ENCODE measurements around the gene ELAVL1.
"Not testable (repeated sequence)": the region's sequence is repeated elsewhere in the genome, so short reads cannot be mapped to it uniquely, and the experiment has no call there.

ELAVL1 gene

DNA sequence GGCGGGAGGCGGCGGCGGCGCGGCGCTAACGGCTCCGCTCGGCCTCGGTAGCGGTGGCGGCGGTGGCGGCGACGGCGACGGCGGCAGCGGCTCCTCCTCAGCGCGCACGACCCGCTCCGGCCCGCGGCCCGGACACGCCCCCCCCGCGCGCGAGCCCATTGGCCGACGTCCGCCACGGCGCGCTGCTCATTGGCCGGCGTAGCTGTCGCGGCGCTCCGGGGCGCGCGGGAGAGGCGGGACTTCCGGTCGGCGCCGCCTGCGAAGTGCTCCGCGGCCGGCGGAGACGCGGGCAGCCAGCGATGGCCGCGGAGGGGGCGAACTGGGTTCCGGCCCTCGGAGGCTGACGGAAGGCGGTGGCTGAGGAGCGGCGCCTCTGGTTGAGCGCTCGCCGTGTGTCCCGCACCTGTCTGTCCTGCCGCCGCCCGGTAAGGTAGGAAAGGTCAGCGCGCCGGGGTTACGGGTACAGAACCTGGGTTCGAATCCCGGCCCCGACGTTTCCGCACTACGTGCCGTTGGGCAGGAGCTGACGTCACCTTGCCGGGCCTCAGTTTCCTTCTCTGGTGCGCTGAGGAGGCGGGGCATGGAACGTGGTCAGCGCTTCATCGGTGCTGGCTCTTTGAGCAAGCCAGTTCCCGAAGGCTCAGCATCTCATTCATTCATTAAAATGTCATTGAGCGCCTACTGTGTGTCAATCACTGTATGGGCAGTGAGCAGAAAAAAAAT, at the start of gene ELAVL1:
TSS of gene ELAVL1 (minus strand) at position 108 of the 723 bp plus-strand sequence. CDS start 13,826 bp downstream, outside the sequence.
- DNase-seq: peak; percentile 71

DNA sequence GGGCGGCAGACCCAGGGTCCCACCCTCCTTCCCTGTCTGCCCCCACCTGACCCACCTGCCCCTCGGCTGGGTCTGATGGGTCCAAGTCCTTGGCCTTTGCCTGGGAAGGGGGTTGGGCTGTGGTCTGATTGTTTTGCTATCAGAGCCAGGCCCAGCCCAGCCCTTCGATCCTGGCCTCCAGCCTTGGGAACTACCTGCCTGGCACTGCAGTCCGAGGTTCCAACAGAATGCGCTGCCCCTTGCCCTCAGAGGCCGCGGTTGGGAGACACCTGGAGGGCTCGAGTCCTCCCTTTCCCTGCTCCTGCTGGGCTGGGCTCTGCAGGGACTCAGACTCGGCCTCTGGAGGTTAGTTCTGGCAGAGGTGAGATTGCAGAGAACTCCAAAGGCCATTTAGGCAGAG, 48.7 kb upstream of the ELAVL1 start:
- no peak for DNase-seq

- no peak for DNase-seq
Observed at GRCh38 chr19:8052464-8052859, 47.0 kb upstream of the ELAVL1 start, which contains the start of gene CCL25. Gene CCL25 (plus strand): TSS chr19:8052760. CDS start chr19:8053050, 290 bp downstream.

DNA sequence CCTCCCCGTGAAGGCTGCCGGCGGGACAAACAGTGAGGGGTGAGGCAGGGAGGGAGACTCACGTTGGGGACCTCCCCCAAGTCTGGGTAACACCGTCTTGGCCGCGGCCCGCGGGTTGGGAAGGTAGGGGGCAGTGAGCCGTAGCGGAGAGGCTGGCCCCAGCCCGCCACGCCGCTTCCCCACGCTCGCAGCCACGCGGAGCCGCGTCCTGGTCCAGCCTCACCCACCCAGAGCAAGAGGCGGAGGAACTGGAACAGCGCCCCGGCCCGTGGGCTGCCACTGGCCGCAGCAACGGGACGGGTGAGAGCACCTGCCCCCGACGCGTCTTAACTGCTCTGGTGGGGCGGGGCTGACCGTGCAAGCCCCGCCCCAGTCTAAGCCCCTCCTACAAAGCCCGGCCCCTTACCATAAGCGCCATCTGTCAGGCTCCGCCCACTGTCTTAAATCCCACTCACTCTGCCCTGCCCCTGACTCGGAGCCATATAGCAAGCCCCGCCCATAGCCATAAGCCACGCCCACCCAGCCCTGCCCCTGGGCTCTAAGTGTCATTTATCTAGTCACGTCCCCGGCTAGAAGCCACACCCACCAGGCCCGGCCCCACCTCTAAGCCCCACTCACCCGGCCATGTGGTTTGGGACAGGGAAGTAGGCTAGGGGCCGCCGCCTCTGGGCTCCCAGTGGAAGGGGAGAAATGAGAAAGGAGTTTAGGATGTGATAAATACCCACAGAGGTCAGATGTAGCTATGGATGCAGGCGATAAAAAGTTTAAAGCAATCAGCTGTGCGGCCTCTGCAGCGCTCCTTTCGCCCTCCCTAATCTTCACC, 45.0 kb upstream of the ELAVL1 start:
- no peak for DNase-seq

DNA sequence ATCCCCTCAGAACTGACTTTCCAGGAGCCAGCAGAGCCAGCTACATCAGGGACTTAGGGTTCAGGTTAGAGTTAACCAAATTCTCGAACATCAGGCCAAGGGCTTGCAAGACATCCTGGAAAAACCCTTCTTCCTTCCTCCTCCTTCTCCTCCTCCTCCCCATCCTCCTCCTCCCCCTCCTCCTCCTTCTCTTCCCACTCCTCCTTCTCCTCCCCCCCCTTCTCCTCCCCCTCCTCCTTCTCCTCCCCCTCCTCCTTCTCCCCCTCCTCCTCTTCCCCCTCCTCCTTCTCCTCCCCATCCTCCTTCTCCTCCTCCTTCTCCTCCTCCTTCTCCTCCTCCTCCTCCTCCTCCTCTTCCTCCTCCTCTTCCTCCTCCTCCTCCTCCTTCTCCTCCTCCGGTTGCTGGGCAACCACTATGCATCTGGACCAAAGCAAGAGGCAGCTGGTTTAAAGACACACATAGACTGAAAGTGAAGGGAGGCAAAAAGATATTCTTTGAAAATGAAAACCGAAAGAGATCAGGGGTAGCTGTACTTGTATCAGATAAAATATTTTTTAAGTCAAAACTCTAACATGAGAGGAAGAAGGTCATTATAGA, 41.2 kb upstream of the ELAVL1 start:
- no peak for DNase-seq

- no peak for DNase-seq
Observed at GRCh38 chr19:8045872-8046568, 40.6 kb upstream of the ELAVL1 start.

GRCh38 chr19:8044018-8044417, 38.6 kb upstream of the ELAVL1 start:
- no peak for DNase-seq

DNA sequence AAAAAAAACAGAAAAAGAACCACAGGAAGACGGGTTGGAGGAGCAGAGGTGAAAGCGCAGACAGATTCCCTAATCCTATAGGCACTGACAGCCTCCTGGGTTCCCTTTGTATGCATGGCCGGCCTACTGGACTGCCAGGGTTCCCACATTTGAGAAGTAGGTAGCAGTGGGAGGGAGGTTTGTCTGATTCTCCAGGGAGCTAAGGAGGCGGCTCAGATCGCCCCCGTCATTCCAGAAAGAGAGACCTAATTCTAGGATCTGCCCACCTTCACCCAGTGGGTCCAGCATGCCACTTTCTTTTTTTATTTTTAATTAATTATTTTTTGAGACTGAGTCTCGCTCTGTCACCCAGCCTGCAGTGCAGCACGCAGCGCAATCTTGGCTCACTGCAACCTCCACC, 37.5 kb upstream of the ELAVL1 start:
- no peak for DNase-seq

- DNase-seq: no peak
Observed at GRCh38 chr19:8041531-8041931, 36.1 kb upstream of the ELAVL1 start.

- DNase-seq: no peak
Observed at GRCh38 chr19:8039231-8039630, 33.8 kb upstream of the ELAVL1 start.

DNA sequence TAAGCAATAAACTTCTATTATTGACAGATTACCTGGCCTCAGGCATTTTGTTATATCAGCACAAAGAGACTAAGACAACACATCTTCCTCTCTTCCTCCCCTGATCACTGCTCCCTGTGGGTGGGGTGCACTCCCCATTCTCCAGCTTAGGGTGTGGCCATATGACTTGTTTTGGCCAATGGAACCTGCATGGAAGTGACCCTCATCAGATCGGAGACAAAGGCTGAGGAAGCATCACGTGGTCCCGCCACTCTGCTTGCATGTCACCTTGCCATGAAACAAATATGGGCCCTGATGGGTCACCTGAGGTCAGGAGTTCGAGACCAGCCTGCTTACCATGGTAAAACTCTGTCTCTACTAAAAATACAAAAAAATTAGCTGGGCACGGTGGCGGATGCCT, 33.4 kb upstream of the ELAVL1 start:
- no peak for DNase-seq

DNA sequence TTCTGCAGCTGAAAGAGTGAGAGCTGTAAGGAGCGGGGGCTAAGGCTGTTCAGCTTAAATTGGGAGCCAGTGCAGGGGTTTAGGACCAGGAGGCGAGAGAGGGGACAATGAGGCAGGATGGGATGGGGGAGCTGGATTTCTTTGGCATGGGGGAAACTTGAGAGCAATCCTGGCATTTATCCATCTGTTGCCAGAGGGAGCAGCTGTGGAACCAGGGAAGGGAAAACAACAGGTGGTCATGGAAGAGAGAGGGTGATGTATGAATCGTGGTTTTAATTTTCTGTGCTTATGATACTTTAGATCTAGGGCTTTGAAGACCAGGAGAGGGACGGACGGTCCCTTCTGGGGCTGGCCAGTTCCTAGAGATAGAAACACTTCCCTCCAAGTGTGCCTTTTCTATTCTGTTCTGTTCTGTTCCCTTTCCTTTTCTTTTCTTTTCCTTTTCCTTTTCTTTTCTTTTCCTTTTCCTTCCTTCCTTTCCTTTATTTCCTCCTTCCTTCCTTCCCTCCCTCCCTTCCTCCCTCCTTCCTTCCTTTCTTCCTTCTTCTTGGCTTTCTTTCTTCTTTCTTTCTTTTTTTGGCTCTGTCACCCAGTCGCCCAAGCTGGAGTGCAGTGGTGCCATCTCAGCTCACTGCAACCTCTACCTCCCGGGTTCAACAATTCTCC, 31.1 kb upstream of the ELAVL1 start:
- peak; percentile 39 for DNase-seq

DNA sequence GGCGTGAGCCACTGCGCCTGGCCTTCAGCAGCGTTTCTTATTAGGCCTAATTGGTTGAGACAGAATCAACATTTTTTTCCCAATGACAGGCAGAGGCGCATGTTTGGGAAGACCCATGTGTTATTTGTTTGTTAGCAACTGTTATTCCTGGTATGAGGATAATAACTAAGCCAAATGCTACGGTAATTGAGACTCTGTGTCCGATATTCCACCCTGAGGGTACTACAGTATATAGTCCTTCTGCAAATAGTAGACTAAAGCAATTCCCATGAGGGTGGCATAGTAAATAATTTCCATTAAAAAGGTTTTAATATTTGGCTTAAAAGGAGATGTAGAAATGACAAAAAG, 28.7 kb upstream of the ELAVL1 start:
- no peak for DNase-seq

- not testable (repeated sequence) for DNase-seq
Observed at GRCh38 chr19:8033287-8034177, 28.1 kb upstream of the ELAVL1 start.

- DNase-seq: no peak
Observed at GRCh38 chr19:8030960-8031359, 25.5 kb upstream of the ELAVL1 start.

DNA sequence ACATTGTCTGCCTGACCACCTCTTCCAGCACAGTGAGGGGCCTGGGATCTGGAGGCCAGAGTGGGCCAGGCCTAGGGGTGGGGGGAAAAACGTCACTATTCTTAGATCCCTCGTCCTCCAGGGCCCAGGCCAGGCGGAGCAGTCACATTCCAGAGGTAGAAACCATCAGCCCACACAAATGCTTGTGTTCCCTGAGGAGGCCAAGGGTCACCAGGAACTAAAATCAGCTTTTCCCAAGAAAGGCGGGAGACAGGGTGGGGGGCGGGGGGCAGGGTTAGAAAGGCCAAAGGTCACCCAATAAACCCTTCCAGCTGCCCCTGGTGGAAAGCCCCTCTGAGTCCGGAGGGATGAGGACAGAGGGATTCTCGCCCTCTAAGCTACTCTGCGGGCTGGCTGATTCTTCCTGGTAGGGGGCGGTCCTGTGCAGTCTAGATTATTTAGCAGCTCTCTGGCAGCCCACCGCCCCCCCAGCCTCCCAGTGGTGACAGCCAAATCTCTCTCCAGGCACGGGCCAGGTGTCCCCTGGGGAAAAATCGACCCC, 23.6 kb upstream of the ELAVL1 start:
- no peak for DNase-seq

- DNase-seq: no peak
Observed at GRCh38 chr19:8025316-8025715, 19.9 kb upstream of the ELAVL1 start.

DNA sequence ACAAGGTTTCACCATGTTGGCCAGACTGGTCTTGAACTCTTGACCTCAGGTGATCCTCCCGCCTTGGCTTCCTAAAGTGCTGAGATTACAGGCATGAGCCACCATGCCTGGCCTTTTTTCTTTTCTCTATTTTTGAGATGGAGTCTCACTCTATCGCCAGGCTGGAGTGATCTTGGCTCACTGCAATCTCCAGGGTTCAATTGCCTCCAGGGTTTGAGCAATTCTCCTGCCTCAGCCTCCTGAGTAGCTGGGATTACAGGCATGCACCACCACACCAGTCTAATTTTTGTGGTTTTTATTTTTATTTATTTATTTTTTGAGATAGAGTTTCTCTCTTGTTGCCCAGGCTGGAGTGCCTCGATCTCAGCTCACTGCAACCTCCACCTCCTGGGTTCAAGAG, 18.8 kb upstream of the ELAVL1 start:
- not testable (repeated sequence) for DNase-seq

DNA sequence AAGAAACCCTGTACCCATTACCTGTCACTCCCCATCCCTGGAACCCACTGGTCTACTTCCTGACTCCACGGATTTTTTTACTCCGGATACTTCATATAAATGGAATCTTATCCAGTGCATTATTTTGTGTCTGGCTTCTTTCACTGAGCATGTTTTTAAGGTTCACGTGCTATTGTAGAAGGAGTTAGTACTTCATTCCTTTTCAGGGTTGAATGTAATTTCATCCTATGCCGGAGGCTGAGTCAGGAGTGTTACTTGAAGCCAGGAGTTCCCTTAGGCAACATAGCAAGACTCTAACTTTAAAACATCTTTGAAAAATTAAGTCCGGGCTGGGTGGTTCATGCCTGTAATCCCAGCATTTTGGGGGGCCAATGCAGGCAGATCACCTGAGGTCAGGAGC, 17.9 kb upstream of the ELAVL1 start:
- DNase-seq: no peak

- no peak for DNase-seq
Observed at GRCh38 chr19:8022275-8022674, 16.8 kb upstream of the ELAVL1 start.

DNA sequence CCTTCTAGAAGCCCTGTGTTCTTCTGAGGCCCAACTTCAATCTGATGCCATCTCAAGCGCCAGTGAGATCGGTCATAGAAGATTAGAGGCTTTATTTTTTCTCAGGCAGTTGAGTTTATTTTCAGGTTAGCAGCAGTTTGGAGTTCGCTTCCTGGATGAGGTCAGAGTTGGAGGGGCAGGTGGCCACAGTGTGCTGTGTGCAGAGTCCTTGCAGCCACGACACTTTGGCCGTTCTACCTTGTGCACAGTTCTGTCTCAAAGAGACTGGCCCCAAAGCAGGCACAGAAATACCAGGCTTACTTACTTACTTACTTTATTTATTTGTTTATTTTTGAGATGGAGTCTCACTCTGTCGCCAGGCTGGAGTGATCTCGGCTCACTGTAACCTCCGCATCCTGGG, 15.9 kb upstream of the ELAVL1 start:
- no peak for DNase-seq
